HG02870 (cell line): ENCODE data around the gene ARHGEF1.

Source experiments
- ATAC-seq: cut with Tn5 transposase; IDR thresholded peaks from one replicate; pipeline ENCODE4 v1.9.1; 2021; ENCODE audit warnings: mild to moderate bottlenecking, moderate library complexity; ENCODE audit not compliant: unreplicated experiment

The ARHGEF1 gene

DNA sequence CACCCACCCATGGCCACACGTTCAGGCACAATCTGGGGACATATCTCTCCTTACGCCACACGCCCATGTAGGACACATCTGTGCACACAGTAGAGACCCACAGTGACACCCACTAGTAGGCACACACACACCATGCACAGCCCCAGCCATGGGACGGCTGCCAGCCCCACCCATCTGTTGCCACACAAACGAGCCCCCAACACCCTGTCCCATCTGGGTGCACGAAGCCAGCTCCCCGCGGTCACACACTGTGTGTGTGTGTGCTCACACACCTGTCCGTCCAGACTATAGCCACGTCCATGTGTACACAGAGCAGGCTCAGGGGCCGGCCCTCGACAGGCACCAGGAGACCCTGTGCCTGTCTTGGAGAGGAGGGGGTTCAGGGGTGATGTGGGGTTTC, 34.7 kb downstream of the ARHGEF1 start:
- no peak for ATAC-seq

DNA sequence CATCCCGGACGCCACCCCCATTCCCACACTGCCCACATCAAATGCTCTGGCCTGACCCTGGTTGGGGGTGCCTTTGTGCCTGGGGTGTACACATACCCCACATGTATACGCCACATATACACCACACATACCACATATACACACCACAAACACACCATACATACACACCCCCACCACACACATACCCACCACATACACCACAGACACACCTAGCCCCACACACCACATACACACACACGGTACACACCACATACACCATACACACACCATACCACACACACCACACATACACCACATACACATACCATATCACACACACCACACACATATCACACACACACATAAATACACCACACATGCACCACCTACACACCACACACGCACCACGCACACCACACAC, 35.1 kb downstream of the ARHGEF1 start:
- ATAC-seq = no peak

DNA sequence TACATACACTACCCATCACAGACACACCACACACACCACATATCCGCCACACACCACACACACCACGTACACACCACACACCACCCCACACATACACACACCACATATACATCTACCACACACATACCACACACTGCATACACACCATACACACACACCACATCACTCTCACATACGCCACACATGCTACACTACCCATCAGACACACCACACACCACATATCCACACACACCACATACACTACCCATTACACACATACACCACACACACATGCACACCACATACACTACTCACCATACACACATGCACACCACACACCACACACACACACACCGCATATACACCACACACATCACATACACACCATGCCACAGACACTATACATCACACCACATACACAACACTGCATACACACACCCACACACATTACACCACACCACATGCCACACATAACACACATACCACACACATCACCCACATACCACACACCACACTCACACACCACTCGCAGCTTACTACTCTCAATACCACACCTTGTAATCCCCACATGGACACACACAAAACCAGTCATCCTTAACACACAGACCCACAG, 35.8 kb downstream of the ARHGEF1 start:
- no peak for ATAC-seq

DNA sequence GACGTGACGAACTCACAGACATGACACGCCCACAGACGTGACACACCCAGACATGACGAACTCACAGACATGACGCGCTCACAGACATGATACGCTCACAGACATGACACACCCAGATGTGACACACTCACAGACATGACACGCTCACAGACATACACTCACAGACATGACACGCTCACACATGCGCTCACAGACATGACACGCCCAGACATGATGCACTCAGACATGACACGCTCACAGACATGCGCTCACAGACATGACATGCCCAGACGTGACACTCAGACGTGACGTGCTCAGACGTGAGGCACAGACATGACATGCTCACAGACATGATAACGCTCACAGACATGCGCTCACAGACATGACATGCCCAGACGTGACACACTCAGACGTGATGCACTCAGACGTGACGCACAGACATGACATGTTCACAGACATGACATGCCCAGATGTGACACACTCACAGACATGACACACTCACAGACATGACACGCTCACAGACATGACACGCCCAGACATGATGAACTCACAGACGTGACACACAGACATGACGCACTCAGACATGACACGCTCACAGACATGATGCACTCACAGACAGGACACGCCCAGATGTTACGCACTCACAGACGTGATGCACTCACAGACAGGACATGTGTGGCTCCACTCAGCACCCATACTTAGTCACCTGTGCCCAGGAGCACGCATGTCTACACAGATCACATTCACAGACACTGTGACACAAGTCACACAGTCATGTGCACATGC, 37.1 kb downstream of the ARHGEF1 start:
- no peak for ATAC-seq

DNA sequence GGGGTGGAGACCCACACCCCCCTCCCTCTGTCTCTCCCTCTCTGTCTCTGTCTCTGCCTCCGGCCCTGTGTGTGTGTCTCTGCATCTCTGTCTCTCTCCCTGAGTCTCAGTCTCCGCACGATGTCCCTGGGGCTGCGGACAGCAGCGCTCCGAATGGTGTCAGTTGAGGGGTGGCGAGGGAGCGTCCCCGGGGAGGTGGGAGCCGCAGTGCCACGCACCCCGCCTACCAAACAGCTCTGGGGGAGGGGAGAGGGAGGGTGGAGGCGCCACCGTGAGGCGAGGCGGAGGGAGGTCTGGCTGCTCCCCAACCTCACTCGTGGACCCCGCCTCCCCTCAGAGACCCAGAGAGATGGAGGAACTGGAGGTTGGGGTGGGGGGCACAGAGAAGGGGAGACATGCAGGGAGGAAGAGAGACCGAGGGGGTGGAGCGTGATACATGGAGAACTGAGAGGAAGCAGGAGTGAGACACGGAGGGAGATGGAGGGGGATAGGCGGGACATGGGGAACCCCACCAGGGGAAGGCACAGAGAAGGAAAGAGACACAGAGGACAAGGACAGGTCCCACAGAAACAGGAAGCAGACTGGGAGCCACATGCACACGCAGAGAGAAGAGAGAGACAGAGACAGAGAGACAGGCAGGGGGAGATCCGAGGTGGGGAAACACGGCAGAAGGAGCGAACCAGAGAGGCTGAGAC, 38.0 kb downstream of the ARHGEF1 start:
- ATAC-seq = no peak

DNA sequence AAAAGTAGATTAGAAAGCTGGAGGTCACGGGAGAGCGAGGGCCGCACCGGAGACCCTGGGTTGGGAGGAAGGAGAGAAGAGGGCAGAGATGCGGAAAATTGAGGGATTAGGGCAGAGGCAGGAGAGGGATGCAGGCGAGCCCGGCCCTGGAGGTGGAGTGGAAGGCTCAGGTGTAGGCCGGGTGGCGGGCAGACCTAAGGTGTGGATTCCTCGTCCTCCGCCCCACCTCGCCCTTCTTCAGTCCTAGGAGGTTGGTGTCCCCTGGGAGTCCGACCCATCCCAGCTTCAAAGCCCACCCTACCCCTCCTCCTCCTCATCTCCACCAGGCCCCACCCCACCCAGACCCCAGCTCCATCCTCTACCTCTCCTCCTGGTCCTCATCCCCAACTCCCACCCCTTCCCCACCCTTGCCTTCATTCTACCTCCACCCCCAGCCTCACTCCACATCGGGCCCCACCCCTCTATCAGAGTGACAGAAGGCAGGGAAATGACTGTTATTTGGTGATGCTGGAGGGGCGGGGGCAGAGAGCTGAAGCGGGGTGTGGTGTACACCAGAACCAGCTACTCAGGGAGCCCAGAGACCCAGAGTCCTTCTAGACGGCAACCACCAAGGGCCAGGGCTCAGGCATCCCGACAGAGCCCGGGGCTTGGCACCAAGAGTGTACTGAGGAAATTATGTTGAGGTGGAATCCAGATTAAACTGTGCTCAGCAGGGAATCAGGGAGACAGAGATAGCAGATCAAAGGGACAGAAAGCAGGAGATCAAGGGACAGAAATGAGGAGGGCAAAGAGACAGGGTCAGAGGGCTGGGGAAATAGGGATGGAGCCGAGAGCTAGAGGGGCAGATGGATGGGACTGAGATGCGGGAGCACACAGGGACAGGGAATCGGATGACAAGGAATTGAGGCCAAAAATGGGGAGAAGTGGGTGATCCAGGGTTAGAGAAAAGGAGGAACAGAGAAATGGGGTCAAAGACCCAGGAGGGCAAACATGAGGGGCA, 38.9 kb downstream of the ARHGEF1 start:
- ATAC-seq = no peak

DNA sequence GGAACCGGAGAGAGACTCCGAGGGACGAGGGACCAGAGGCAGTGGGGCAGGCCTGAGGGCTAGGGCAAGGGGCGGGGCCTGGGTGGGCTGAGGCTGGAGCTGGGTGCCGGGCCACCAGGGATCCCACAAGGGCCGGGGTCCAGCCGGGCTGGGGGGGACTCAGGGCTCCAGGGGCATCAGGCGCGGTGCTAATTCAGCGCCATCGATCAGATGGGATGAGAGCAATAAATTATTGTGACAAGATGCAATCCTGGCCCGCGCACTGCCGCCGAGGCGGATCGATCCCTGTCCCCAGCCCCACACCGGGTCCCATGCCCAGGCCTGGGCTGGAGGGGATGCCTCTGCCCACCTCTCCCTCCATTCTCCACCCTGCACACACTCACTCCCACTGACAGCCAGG, 39.6 kb downstream of the ARHGEF1 start:
- ATAC-seq = no peak

DNA sequence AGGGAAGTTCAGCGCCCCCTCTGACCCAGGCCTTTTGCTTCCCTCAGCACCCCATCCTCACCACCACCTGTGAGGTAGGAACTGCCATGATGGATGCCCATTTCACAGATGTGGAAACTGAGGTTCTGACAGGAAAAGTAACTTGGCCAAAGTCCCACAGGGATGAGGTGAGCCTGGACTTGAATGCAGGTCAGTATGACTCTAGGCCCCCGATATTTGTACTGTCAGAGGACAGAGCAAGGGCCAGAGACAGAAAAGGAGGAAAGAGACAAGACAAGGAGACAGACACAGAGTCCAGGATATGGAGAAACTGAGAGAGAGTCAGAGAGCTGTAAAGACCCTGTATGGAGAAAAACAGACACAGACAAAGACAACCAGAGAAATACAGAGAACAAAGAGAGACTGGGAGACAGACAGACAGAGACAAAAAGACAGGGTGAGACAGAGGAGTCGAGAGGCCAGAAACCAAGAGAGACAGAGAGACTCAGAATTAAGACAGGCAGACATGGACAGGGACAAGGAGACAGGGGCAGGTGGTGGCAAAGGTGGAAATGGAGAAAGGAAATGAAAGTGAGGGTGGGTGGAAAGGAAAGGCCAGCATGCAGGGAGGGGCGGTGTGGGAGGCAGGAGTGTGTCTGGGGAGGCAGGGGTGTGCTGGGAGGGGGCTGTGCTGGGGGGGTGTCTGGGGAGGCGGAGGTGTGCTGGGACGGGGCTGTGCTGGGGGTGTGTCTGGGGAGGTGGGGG, 40.2 kb downstream of the ARHGEF1 start:
- ATAC-seq = no peak

DNA sequence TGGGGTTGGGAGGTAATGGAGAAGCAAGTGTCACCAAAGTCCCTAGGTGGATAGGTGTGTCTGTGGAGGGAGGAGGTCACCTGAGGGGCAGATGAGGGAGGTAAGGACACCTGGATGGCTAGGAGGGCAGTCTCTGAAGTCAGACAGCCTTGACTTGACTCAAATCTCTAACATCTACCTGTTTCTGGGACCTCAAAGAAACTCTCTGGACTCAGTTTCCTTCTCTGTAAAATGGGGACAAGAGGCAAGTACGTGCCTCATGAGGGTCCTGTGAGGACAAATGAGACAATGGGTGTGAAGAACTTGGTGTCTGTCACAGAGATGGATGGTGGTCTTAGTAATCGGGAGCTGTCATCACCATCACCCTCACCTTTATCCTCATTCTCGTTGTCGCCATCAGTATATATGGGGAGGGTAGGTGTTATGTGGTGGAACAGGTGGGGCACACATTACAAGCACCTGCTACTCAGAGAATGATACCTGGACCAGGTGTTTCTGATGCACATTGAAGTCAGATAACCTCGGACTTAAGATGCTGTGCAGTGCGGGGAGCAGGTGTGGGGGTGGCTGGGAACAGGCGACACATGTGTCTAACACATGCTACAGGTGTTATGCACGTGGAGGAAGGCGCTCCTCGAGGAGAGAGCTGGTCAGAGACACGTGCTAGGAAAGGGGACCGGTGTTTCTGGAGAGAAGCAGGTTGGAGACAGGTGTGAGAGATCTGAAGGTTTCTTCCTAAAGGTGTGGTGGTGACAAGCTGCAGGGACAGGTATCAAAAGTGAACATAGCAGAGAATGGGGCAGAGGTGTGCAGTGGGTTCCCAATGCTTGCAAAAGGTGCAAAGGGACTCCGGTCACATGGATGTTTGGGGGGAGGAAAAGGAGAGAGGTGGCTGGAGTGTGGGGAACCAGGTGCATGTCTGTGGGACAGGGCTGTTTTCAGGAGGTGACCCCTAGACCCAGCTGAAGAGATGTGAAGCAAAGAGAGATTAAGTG, 41.5 kb downstream of the ARHGEF1 start:
- no peak for ATAC-seq

DNA sequence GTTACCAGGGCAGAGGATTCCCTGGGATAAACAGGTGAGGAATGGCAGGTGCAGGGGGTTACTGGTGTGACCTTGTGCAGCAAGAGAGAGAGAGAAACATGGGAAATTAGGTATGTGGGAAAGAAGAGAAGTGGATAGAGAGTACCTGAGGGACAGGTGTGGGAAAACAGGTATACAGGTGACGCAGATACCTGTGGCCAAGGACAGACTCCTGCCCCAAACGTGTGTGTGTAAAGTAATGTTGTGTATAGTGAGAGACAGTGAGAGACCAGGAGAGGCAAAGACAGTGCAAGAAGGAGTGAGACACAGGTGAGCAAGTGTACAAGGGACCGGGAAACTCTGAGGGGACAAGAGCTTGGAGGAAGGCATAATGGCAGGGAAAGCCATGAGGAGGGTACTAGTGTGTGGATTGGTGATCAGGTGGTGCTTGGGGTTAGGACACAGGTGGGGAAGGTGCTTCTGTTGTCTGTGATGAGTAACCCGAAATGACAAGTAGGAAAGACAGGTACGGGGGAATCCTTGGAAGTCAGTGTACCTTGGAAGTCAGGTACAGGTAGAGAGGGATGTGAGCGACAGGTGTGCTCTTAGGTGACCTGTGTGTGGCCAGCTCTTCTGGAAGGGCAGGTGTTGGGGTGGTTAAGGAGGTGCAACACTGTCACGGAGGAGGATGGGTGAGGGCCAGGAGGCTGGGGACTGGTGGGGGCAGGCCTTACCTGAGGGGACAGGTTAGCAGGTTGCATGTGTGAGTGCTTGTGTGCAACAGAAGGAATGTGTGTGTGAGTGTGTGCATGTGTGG, 42.4 kb downstream of the ARHGEF1 start:
- ATAC-seq = no peak

DNA sequence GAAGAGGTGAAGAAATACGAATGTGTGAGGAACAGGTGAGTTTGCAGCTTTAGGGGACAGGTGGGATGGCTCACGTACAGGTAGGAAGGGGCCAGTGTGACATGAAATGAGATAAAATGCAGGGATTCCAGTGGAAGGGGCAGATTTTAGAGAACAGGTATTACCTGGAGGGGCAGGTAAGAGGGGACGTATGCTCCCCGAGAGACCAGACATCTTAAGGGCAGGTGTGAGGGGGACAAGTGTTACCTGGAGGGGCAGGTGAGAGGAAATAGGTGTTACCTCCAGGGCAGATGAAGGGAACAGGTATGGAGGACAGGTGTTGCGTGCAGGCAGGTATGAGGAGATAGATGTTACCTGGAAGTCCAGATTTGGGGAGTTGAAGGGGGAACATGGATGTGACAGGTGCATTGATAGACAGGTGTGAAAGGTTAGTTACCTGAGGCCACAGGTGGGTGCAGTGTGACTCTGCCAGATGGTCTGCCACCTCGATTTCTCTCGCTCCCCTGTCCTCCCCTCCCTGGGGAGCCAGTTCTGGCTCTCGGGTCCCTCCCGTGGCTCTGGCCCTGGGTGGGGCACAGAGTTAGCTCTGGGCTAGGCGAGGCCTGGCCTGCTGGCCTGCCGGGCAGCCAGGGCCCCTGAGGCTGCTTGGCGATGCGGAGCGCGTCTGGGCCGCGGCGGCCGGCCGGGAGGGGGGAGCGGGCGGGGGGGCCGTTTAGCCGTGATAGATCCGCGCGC, 43.2 kb downstream of the ARHGEF1 start:
- no peak for ATAC-seq

DNA sequence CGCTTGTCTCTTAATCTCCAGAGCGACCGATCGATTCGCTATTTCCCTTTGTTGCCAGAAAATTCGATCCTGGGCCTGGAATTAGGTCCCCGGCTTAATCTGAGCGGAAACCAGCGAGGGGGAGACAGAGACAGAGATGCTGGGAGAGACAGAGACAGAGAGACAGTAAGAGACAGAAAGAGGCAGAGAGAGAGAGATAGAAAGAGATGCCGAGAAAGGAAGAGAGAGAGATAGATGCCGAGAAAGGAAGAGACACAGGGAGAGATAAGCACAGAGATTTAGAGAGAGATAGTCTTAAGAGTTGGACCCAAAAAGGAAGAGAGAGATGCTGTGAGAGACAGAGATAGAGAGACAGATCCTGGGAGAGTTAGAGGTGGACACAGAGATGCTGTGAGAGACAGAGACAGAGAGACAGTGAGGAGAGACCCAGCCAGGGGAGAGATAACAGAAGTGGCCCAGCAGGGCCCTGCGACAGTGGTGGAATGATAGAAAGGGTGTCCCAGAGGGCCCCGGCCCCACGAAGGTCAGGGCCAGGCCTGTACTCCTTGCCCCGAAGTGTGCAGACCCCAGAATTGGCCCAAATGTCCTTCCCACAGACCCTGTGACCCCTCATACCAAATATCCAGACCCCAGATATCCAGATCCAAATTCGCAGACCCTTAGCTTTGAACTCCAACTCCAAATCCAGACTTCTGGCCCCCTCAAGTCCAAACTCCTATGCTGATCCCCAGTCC, 43.9 kb downstream of the ARHGEF1 start:
- no peak for ATAC-seq

DNA sequence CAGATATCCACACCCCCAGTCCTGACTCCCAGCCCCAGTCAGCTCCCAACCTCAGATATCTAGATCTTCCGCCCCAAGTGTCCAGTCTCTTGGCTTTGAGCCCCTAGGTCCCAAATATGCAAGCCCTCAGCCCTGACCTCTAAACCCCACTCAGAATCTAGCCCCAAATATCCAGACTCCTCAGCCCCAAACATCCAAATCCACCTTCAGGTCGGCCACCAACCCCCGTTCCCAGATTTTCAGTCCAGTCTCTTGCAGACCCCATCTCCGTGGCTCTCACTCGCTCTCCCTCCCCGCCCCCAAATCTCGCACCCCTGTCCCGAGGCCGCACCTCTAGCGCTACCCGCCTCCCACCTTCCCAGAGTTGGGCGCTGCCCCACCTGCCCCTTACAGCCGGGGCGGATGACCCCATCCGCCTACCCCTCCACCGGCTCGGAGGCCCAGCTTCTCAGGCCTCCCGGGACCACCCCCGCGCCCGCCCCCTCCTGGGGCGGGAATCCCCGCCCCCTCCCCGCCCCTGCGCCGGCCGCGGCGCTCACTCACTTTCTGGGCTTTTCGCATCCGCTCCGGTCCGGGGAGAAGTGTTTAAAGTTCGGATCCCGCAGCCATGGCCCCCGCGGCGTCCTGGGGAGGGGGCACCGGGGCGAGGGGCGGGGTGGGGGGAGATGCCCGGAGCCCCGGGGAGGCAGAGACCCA, 44.7 kb downstream of the ARHGEF1 start:
- ATAC-seq = no peak

DNA sequence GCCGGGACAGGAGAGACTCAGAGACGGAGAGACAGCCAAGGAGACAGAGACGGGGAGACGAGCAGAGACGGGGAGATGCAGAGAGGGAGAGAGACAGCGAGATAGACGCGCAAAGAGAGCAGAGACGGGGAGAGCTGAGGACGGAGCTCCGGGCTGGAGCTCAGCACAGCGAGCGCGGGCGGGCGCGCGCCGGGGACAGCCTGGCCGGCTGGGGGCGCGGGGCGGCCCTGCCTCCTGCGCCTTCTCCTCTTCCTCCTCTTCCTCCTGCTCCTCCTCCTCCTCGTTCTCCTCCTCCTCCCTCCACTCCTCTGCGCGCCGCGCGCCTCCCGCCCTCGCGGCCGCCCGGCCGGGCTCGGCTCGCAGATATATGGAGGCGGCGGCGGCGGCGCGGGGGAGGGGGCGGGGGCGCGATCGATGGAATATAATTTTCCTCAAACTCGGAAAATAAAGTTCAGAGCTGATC, 45.3 kb downstream of the ARHGEF1 start, which contains the start of gene ERFL:
Gene ERFL (minus strand): TSS at position 229 of the 463 bp plus-strand sequence. CDS start 15,530 bp downstream, outside the sequence.
- ATAC-seq = no peak

DNA sequence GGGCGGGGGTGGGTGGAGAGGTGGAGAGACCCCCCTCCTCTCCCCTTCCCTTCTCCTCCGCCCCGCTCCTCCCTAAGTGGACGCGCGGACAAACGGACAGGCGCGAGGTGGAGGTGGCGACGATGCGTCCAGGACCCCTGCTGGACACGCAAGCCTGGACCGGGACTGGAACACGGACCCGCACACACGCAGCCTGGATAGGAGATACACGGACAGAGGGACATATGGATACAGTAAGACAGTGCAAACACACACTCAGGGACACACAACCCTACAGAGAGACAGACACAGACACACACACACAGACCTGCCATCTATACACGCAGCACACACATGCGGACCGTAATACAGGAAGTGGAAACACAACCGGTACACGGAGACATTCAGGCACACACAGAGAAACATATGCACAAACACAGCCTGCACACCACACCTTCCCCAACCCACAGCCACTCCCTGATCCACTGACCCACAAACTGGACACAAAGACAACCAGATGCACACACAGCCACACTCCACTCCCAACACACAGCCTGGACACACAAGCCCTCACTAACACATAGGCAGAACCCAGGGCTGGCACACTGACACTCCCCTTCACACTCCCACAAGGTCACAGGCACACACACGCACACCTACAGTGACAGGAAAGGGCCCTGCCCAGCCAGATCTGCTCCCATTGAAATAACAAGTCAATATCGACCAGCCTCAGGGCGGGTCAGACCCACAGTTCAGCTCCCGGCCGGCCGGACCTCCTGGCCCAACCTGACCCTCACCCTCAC, 46.0 kb downstream of the ARHGEF1 start:
- ATAC-seq = no peak
